Activated CD8-positive, alpha-beta memory T cell treated with anti-CD3 and anti-CD28 coated beads, Interleukin-2, amount 10 ng/mL, durations not matched to agents 7 days and 5 days (primary cell): ENCODE measurements around the gene EIF3I. TPM values are rescaled to one million over a fixed set of nuclear protein-coding genes. Genes with fewer than 3 reads are reported as not detected.
A peak's percentile ranks its signal among the peaks of the same experiment; 100 is the strongest.

ENCODE experiments used
- ATAC-seq: fragments of 150-1000 bp; cut with Tn5 transposase; one replicate; pipeline ENCODE4 v1.10.0; 2021; ENCODE audit warnings: moderate library complexity
- CTCF ChIA-PET: fragments of 350-600 bp; sonication (Branson Sonifier 250); formaldehyde crosslinking; loops from one replicate; lab custom pipeline; 2021; ENCODE audit warnings: antibody characterized with exemption; lab: Charles Lee
- DNase-seq: peaks from one replicate; pipeline ENCODE4 v3.0.0-alpha.2; 2020
- H3K27ac Mint-ChIP-seq: one replicate; pipeline ENCODE4 v1.8.0; 2021; ENCODE audit warnings: mild to moderate bottlenecking, mixed read lengths
- H3K27me3 Mint-ChIP-seq: one replicate; pipeline ENCODE4 v1.8.0; 2021; ENCODE audit warnings: mixed read lengths
- H3K36me3 Mint-ChIP-seq: one replicate; pipeline ENCODE4 v1.8.0; 2021; ENCODE audit warnings: mild to moderate bottlenecking, mixed read lengths
- H3K4me1 Mint-ChIP-seq: one replicate; pipeline ENCODE4 v1.8.0; 2021; ENCODE audit warnings: mixed read lengths
- H3K4me3 Mint-ChIP-seq: one replicate; pipeline ENCODE4 v1.8.0; 2021; ENCODE audit warnings: mild to moderate bottlenecking, moderate library complexity, mixed read lengths
- H3K9me3 Mint-ChIP-seq: one replicate; pipeline ENCODE4 v1.8.0; 2022; ENCODE audit warnings: low read depth, mixed read lengths
- total RNA-seq, 2 experiments: library from RNA; stranded (reverse); gene quantifications; one replicate each; pipeline ENCODE4 v1.2.3, GENCODE V29; 2021

The EIF3I gene
- total RNA-seq: 100 to 1,000 TPM; 162 to 227 TPM

- peaks cover 33% of the 10 kb centered on the region for H3K4me1 Mint-ChIP-seq
- H3K27ac Mint-ChIP-seq: peak within 1 kb of the TSS; percentile 97
- CTCF ChIA-PET: interaction anchor here (0.9 to 1.8 kb wide), 3 partner anchors 16 to 178 kb away, joined by 3 to 14 read pairs (median 5); partner anchors contain the start of gene IQCC
- H3K9me3 Mint-ChIP-seq: no peaks in the 10 kb centered on the region
- DNase-seq (peak; percentile 96), ATAC-seq (peak; percentile 90)
- peak within 1 kb of the TSS; percentile 97 for H3K4me3 Mint-ChIP-seq
- H3K36me3 Mint-ChIP-seq: peaks cover 16% of the 10 kb centered on the region
- H3K27me3 Mint-ChIP-seq: no peaks in the 10 kb centered on the region
These were observed at the start of gene EIF3I, which contains the start of gene TMEM234 for GRCh38 chr1:32221980-32222755. TSS of gene EIF3I (plus strand) at chr1:32222407. CDS start at chr1:32222442, 35 bp downstream. TSS of gene TMEM234 (minus strand) at chr1:32222353. CDS start at chr1:32222322, 31 bp downstream.

DNA sequence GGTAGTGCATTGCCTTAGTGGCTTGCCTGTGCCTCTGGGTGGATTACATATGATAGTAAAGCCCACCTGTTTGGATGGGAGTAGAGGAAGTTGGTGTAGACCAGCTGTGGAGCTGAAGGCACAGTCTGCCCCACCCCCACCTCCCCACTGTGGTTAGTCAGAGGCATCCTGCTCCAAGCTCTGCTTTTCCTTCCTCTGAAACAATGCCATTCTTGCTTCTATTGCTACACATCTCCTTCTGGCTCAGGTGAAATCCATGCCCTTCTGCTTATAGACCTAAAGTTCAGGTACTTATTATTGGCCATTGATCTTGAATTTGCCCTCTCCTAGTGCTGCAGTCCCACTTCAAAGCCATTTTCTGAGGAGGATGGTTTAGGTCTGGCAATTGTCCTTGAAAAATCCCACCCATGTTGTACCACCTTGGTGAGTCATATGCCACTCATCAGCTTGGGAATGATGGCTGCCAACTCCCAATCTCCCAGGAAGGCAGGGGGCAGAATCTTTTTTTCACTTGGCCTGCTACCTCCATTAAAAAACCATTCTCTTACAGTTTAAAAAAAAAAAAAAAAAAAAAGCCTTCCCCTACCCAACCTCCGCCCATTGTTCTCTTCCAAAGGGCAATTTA lies 49.5 kb upstream of the EIF3I start:
- H3K36me3 Mint-ChIP-seq: peaks cover 33% of the 10 kb centered on the region
- H3K4me1 Mint-ChIP-seq: peaks cover 13% of the 10 kb centered on the region
- DNase-seq (no peak), ATAC-seq (no peak)
- H3K9me3 Mint-ChIP-seq: no peaks in the 10 kb centered on the region
- CTCF ChIA-PET: interaction anchor here (0.6 to 1.3 kb wide), 4 partner anchors 16 to 63 kb away, joined by 3 read pairs; no protein-coding TSS in a partner anchor
- H3K27me3 Mint-ChIP-seq: no peaks in the 10 kb centered on the region
- no peak overlapping the region for H3K27ac Mint-ChIP-seq
- H3K4me3 Mint-ChIP-seq: no peak overlapping the region

GRCh38 chr1:32178380-32179192 lies 43.6 kb upstream of the EIF3I start:
- CTCF ChIA-PET: interaction anchor here (0.7 to 3.5 kb wide), 8 partner anchors 16 to 287 kb away, joined by 3 to 18 read pairs (median 10); partner anchors contain the start of genes CCDC28B, HDAC1, KPNA6 and TMEM39B
- Mint-ChIP-seq H3K4me3 (peak overlapping the region; percentile 81), H3K27ac (peak overlapping the region; percentile 98), H3K36me3 (peaks cover 32% of the 10 kb centered on the region), H3K9me3 (no peaks in the 10 kb centered on the region), H3K4me1 (peaks cover 30% of the 10 kb centered on the region), H3K27me3 (no peaks in the 10 kb centered on the region)
- ATAC-seq (no peak), DNase-seq (no peak)

GRCh38 chr1:32179193-32179442 lies 43.1 kb upstream of the EIF3I start:
- CTCF ChIA-PET: interaction anchor here (0.7 to 3.5 kb wide), 9 partner anchors 15 to 287 kb away, joined by 3 to 18 read pairs (median 8); partner anchors contain the start of genes CCDC28B, HDAC1, KPNA6 and LCK
- Mint-ChIP-seq H3K36me3 (peaks cover 37% of the 10 kb centered on the region), H3K27ac (peak overlapping the region; percentile 98), H3K4me1 (peaks cover 36% of the 10 kb centered on the region), H3K9me3 (no peaks in the 10 kb centered on the region), H3K27me3 (no peaks in the 10 kb centered on the region), H3K4me3 (peak overlapping the region; percentile 81)
- DNase-seq (no peak), ATAC-seq (no peak)

DNA sequence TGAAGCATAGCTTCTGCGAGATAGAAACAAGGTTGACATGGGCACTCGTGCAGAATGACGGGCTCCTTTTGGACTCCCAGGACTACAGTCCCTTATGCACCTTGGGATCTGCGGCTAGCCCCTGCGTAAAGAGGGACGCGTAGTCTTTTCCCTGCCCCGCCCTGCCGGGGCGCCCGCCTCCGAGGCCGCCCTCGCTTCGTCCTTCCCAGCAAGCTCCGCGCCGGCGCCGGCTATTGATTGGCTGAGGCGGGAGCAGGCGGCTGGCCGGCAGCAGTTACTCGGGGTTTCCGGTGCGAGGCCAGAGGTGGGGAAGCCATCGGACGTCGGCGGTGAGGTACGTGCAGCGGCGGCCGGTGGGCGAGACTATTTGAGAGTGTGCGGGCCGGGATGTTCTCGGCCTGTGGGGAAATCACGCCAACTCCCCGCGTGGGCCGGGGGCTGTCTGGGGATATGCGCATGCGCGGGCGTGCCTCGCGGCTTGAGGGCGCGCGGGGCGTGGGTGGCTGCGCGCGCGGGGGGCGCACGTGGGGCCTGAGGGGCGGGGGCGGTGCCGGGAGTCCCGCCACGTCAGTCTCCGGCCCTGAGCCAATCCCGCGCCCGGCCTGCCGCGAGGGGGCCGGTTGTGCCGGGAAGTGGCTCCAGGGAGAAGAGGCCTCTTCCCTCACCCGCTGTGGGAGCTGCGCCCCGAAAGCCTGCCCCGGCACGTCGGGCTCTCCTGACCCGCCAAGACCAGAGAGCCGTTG lies 42.6 kb upstream of the EIF3I start, which contains the start of gene TXLNA:
TSS of gene TXLNA (plus strand) at position 233 of the 743 bp plus-strand sequence. CDS start 671 bp downstream, outside the sequence.
- H3K36me3 Mint-ChIP-seq: peaks cover 40% of the 10 kb centered on the region
- peaks cover 41% of the 10 kb centered on the region for H3K4me1 Mint-ChIP-seq
- ATAC-seq (peak; percentile 91), DNase-seq (peak; percentile 95)
- CTCF ChIA-PET: interaction anchor here (0.7 to 3.5 kb wide), 9 partner anchors 15 to 288 kb away, joined by 3 to 18 read pairs (median 8); partner anchors contain the start of genes CCDC28B, HDAC1, KPNA6 and LCK
- peak within 1 kb of the TSS; percentile 98 for H3K27ac Mint-ChIP-seq
- H3K9me3 Mint-ChIP-seq: no peaks in the 10 kb centered on the region
- H3K4me3 Mint-ChIP-seq: peak within 1 kb of the TSS; percentile 81
- no peaks in the 10 kb centered on the region for H3K27me3 Mint-ChIP-seq

- H3K36me3 Mint-ChIP-seq: peaks cover 46% of the 10 kb centered on the region
- peak overlapping the region; percentile 81 for H3K4me3 Mint-ChIP-seq
- no peaks in the 10 kb centered on the region for H3K9me3 Mint-ChIP-seq
- CTCF ChIA-PET: interaction anchor here (1.6 to 3.5 kb wide), 6 partner anchors 21 to 108 kb away, joined by 4 to 18 read pairs (median 12); partner anchors contain the start of genes CCDC28B, KPNA6, LCK and TMEM39B
- peak overlapping the region; percentile 94 for H3K27ac Mint-ChIP-seq
- H3K4me1 Mint-ChIP-seq: peaks cover 46% of the 10 kb centered on the region
- ATAC-seq (peak; percentile 14), DNase-seq (peak; percentile 69)
- no peaks in the 10 kb centered on the region for H3K27me3 Mint-ChIP-seq
These were observed 41.8 kb upstream of the EIF3I start for GRCh38 chr1:32180186-32181060.

- CTCF ChIA-PET: interaction anchor here (1.2 to 3.5 kb wide), 5 partner anchors 20 to 108 kb away, joined by 3 to 18 read pairs (median 14); partner anchors contain the start of genes CCDC28B, KPNA6 and TMEM39B
- no peak for ATAC-seq
- Mint-ChIP-seq H3K4me3 (peak overlapping the region; percentile 81), H3K27ac (peak overlapping the region; percentile 94), H3K36me3 (peaks cover 47% of the 10 kb centered on the region), H3K9me3 (no peaks in the 10 kb centered on the region), H3K4me1 (peaks cover 50% of the 10 kb centered on the region), H3K27me3 (no peaks in the 10 kb centered on the region)
- DNase-seq: no peak
These were observed 41.1 kb upstream of the EIF3I start for GRCh38 chr1:32181065-32181464.

- Mint-ChIP-seq H3K4me3 (peak overlapping the region; percentile 81), H3K9me3 (no peaks in the 10 kb centered on the region), H3K36me3 (peaks cover 52% of the 10 kb centered on the region), H3K27ac (peak overlapping the region; percentile 94), H3K4me1 (peaks cover 55% of the 10 kb centered on the region), H3K27me3 (no peaks in the 10 kb centered on the region)
- CTCF ChIA-PET: interaction anchor here (1.0 to 3.5 kb wide), 6 partner anchors 12 to 109 kb away, joined by 3 to 18 read pairs (median 11); partner anchors contain the start of genes CCDC28B, KPNA6 and TMEM39B
- ATAC-seq (no peak), DNase-seq (no peak)
These were observed 40.6 kb upstream of the EIF3I start for GRCh38 chr1:32181563-32181962.

DNA sequence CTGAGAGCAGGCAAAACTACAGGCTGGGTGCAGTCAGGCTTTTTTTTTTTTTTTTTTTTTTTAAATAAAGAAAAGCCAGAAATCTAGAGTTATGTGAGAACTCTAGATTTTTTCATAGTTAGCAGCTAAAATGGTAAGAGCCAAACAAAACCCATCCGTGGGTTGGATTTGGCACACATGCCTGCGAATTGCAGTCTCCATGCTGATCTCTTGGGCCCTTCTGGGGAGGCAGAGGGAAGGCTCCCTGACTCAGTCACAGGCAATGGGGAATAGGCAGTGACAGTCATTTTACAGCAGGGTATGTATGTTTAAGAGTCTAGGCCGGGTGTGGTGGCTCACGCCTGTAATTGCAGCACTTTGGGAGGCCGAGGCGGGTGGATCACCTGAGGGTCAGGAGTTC lies 40.1 kb upstream of the EIF3I start:
- CTCF ChIA-PET: interaction anchor here (1.0 to 3.5 kb wide), 3 partner anchors 11 to 66 kb away, joined by 3 to 18 read pairs (median 3); no protein-coding TSS in a partner anchor
- Mint-ChIP-seq H3K9me3 (no peaks in the 10 kb centered on the region), H3K36me3 (peaks cover 54% of the 10 kb centered on the region), H3K4me3 (peak overlapping the region; percentile 81), H3K27ac (peak overlapping the region; percentile 94), H3K27me3 (no peaks in the 10 kb centered on the region), H3K4me1 (peaks cover 57% of the 10 kb centered on the region)
- ATAC-seq (no peak), DNase-seq (no peak)

DNA sequence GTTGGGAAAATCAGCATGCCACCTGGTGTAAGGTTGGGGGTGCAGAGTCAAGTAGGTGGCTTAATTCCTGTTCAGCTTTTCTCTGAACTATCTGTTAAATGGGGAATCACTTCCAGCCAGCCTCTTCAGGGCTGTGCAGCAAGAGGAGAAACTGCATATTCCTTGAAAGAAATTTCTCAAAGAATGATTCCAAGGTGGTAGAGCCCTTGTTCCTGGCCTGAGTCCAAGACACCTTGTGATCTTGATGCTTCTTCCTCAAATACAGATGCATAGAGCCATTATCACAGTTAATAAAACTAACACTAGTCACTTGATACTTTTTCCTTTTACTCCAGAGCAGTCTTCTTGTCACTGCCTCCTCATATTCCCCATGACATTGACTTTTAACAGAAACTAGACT lies 37.6 kb upstream of the EIF3I start:
- peaks cover 70% of the 10 kb centered on the region for H3K36me3 Mint-ChIP-seq
- H3K27ac Mint-ChIP-seq: peak overlapping the region; percentile 57
- ATAC-seq (no peak), DNase-seq (no peak)
- CTCF ChIA-PET: interaction anchor here (1.1 to 1.2 kb wide), 2 partner anchors 16 to 56 kb away, joined by 3 to 4 read pairs; no protein-coding TSS in a partner anchor
- peaks cover 56% of the 10 kb centered on the region for H3K4me1 Mint-ChIP-seq
- H3K27me3 Mint-ChIP-seq: no peaks in the 10 kb centered on the region
- no peaks in the 10 kb centered on the region for H3K9me3 Mint-ChIP-seq
- no peak overlapping the region for H3K4me3 Mint-ChIP-seq

DNA sequence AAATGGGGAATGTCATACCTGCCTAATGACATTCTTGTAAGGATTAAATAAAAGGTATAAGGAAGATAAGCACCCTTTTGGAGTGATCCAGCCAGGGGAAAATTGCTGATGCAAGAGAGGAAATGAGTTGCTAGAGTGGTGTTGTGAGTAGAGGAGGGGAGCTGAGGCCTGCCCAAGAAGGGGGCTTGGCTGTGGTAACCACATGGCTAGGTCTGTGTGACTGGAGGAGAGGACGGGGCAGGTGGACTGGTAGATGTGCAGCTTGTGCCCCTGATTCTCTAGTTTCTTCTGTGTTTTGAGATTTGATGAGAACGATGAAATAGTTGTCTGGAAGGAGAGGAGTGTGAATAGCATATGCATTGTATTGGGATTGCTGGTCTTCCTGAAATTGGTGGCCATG lies 36.1 kb upstream of the EIF3I start:
- H3K36me3 Mint-ChIP-seq: peaks cover 70% of the 10 kb centered on the region
- H3K4me1 Mint-ChIP-seq: peaks cover 53% of the 10 kb centered on the region
- CTCF ChIA-PET: interaction anchor here (0.6 to 1.7 kb wide), 6 partner anchors 9 to 377 kb away, joined by 3 to 4 read pairs (median 4); no protein-coding TSS in a partner anchor
- H3K27ac Mint-ChIP-seq: peak overlapping the region; percentile 88
- H3K4me3 Mint-ChIP-seq: peak overlapping the region; percentile 31
- H3K27me3 Mint-ChIP-seq: no peaks in the 10 kb centered on the region
- DNase-seq (no peak), ATAC-seq (no peak)
- no peaks in the 10 kb centered on the region for H3K9me3 Mint-ChIP-seq
